Measurements from ENCODE around the gene GARIN5B. TPM values are rescaled to one million over a fixed set of nuclear protein-coding genes. Genes with fewer than 3 reads are reported as not detected.

The GARIN5B gene
- total and polyA plus RNA-seq, 2 donors (not counting 1 experiment from before 2014, with no cell fraction given) = not detected

DNA sequence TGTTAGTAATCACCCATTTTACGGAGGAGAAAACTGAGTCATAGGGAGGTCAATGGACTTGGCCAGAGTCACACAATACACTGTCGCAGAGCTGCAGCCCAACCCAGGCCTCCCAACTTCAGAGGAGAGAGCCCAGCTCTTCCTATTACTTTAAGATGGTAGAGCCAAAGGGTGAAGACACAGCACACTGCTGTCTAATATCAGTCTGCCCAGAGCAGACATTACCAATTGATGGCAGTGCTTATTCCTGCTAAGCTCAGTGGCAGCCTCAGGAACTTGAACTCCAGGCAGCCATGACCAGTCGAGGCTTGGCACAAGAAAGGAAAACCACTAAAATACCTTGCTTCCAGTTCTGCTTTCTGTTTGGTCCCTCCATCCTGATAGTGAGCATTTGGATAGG is 56.3 kb downstream of the GARIN5B start:
- intact Hi-C loops (cut with micrococcal nuclease) = no loop called here
- no peak overlapping the region for H3K27ac ChIP-seq (ENCODE audit: low read length in 2 of 2)
- Mint-ChIP-seq H3K9me3 (ENCODE audit: insufficient read depth) (no peaks in the 10 kb centered on the region), H3K4me3 (no peak overlapping the region), H3K27me3 (no peaks in the 10 kb centered on the region), H3K4me1 (peaks cover 4% of the 10 kb centered on the region), H3K27ac (no peak overlapping the region)
- H2AFZ ChIP-seq (ENCODE audit: insufficient read depth, low read depth, low read length, poor library complexity, severe bottlenecking) = no peak overlapping the region
- DNase-seq (no peak), ATAC-seq (ENCODE audit: low read depth) (no peak)
- H3K4me1 ChIP-seq (ENCODE audit: control insufficient read depth in 2 of 2, insufficient read depth in 2 of 2, low read length in 2 of 2) = peaks cover 4 to 8% of the 10 kb centered on the region in 2 donors
- H3K4me2 ChIP-seq (replicated peaks; ENCODE audit: low read depth, low read length, poor library complexity, severe bottlenecking) = no peak overlapping the region
- TF ChIP-seq EZH2 (IDR thresholded peaks at IDR 0.05; ENCODE audit: borderline replicate concordance, insufficient read depth, low read depth, low read length, poor library complexity, severe bottlenecking) (no peak), CTCF (IDR thresholded peaks at IDR 0.05) (no peak)
- ChIA-PET POLR2A (interaction anchor here (1.1 kb wide), 1 partner anchor 33 kb away, joined by 3 read pairs; the partner anchor contains the start of gene KMT5C), CTCF (no interaction called here)
- 100% methylated on average over 2 of the region's 3 CpGs for WGBS (ENCODE audit: insufficient coverage)
- H3K4me3 ChIP-seq (ENCODE audit: control extremely low read depth in 1 of 5, extremely low read depth in 1 of 5, insufficient read depth in 1 of 5, low read depth in 2 of 5, low read length in 4 of 5) = no peak overlapping the region
- no peaks in the 10 kb centered on the region for H3K27me3 ChIP-seq (replicated peaks in 1 of 4; ENCODE audit: control extremely low read depth in 1 of 4, control insufficient read depth in 3 of 4, insufficient read depth in 4 of 4, low read length in 3 of 4)
- no peaks in the 10 kb centered on the region for H3K36me3 ChIP-seq (replicated peaks in 1 of 2; ENCODE audit: control extremely low read depth in 1 of 2, control insufficient read depth in 1 of 2, extremely low read depth in 1 of 2, insufficient read depth in 2 of 2, low read length in 1 of 2)
- peaks cover 0 to 13% (median 0%) of the 10 kb centered on the region in 3 donors for H3K9me3 ChIP-seq (ENCODE audit: control extremely low read depth in 1 of 3, control insufficient read depth in 2 of 3, insufficient read depth in 1 of 3, low read length in 2 of 3)
- H3K79me2 ChIP-seq (ENCODE audit: control insufficient read depth, insufficient read depth, low read length) = no peaks in the 10 kb centered on the region
- no peaks in the 10 kb centered on the region for H4K20me1 ChIP-seq (ENCODE audit: control insufficient read depth, insufficient read depth, low read length, poor library complexity, severe bottlenecking)
- H3K9ac ChIP-seq (ENCODE audit: low read length) = no peak overlapping the region

GRCh38 chr19:55305983-55306562 is 57.0 kb downstream of the GARIN5B start:
- H3K36me3 ChIP-seq (replicated peaks in 1 of 2; ENCODE audit: control extremely low read depth in 1 of 2, control insufficient read depth in 1 of 2, extremely low read depth in 1 of 2, insufficient read depth in 2 of 2, low read length in 1 of 2) = no peaks in the 10 kb centered on the region
- no peak overlapping the region for H3K9ac ChIP-seq (ENCODE audit: low read length)
- no peaks in the 10 kb centered on the region for H4K20me1 ChIP-seq (ENCODE audit: control insufficient read depth, insufficient read depth, low read length, poor library complexity, severe bottlenecking)
- H3K27me3 ChIP-seq (replicated peaks in 1 of 4; ENCODE audit: control extremely low read depth in 1 of 4, control insufficient read depth in 3 of 4, insufficient read depth in 4 of 4, low read length in 3 of 4) = no peaks in the 10 kb centered on the region
- H3K79me2 ChIP-seq (ENCODE audit: control insufficient read depth, insufficient read depth, low read length) = no peaks in the 10 kb centered on the region
- WGBS (ENCODE audit: insufficient coverage) = 95% methylated on average over 16 of the region's 17 CpGs
- H3K27ac ChIP-seq (ENCODE audit: low read length in 2 of 2) = no peak overlapping the region
- no peak overlapping the region for H3K4me3 Mint-ChIP-seq
- H3K4me2 ChIP-seq (replicated peaks; ENCODE audit: low read depth, low read length, poor library complexity, severe bottlenecking) = no peak overlapping the region
- peaks cover 8 to 15% of the 10 kb centered on the region in 2 donors for H3K4me1 ChIP-seq (ENCODE audit: control insufficient read depth in 2 of 2, insufficient read depth in 2 of 2, low read length in 2 of 2)
- TF ChIP-seq CTCF (IDR thresholded peaks at IDR 0.05) (no peak), EZH2 (IDR thresholded peaks at IDR 0.05; ENCODE audit: borderline replicate concordance, insufficient read depth, low read depth, low read length, poor library complexity, severe bottlenecking) (no peak)
- POLR2A ChIA-PET = interaction anchor here (1.1 kb wide), 1 partner anchor 33 kb away, joined by 3 read pairs; the partner anchor contains the start of gene KMT5C
- intact Hi-C loops (cut with micrococcal nuclease) = no loop called here
- H3K4me1 Mint-ChIP-seq = peaks cover 9% of the 10 kb centered on the region
- H2AFZ ChIP-seq (ENCODE audit: insufficient read depth, low read depth, low read length, poor library complexity, severe bottlenecking) = no peak overlapping the region
- DNase-seq (no peak), ATAC-seq (ENCODE audit: low read depth) (no peak)
- H3K27ac Mint-ChIP-seq = no peak overlapping the region
- H3K4me3 ChIP-seq (ENCODE audit: control extremely low read depth in 1 of 5, extremely low read depth in 1 of 5, insufficient read depth in 1 of 5, low read depth in 2 of 5, low read length in 4 of 5) = no peak overlapping the region
- H3K27me3 Mint-ChIP-seq = no peaks in the 10 kb centered on the region
- H3K9me3 ChIP-seq (ENCODE audit: control extremely low read depth in 1 of 3, control insufficient read depth in 2 of 3, insufficient read depth in 1 of 3, low read length in 2 of 3) = peaks cover 0 to 13% (median 0%) of the 10 kb centered on the region in 3 donors
- CTCF ChIA-PET = interaction anchor here (0.8 kb wide), 1 partner anchor 14 kb away, joined by 3 read pairs; no protein-coding TSS in a partner anchor
- H3K9me3 Mint-ChIP-seq (ENCODE audit: insufficient read depth) = no peaks in the 10 kb centered on the region

Measured in B cell (primary cell).